ENCODE results near the gene HAGH.

Gene HAGH

DNA sequence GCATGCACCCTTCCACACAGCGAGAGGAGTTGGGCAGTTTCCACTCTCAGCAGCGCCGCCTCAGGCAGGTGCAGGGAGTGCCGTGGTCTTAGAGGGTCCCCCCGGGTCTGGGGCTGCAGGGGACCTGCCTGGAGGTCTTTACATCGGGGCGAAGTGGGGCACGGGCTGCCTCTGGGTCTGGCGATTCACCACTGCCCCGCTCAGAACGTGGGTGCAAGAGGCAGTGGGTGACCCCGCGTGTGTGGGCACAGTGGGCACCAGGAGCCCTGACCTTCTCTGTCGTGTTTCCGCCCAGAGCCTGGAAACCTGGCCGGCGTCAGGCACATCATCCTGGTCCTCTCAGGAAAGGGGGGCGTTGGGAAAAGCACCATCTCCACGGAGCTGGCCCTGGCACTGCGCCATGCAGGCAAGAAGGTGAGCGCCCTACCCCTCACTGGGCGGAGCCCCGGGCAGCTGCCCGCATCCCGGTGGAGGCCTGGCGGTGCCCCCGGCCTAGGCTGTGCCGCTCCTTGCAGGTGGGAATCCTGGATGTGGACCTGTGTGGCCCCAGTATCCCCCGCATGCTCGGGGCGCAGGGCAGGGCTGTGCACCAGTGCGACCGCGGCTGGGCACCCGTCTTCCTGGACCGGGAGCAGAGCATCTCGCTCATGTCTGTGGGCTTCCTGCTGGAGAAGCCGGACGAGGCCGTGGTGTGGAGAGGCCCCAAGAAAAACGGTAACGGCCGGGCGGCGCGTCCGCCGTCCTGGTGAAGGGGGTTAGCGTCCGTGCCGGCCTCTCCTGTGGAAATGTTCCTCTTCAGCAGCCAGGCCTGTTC lies 40.2 kb downstream of the HAGH start:
- no peak for DNase-seq (ENCODE audit: low spot score)

DNA sequence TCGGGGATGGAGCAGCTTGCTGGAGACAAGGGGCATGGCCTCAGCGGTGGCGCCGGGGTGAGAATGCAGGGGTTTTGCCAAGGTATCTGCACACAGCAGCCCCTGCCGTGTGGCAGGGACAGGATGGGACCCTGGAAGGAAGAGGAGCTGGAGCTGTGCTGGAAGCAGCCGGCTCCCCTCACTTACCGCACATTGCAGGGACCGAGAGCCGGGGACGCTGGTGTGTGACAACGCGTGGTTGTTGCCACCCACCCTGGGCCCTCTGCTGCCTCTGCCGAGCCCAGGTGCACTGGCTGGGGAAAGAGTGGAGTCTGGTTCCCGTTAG lies 40.8 kb downstream of the HAGH start:
- DNase-seq (ENCODE audit: low spot score) = no peak

DNA sequence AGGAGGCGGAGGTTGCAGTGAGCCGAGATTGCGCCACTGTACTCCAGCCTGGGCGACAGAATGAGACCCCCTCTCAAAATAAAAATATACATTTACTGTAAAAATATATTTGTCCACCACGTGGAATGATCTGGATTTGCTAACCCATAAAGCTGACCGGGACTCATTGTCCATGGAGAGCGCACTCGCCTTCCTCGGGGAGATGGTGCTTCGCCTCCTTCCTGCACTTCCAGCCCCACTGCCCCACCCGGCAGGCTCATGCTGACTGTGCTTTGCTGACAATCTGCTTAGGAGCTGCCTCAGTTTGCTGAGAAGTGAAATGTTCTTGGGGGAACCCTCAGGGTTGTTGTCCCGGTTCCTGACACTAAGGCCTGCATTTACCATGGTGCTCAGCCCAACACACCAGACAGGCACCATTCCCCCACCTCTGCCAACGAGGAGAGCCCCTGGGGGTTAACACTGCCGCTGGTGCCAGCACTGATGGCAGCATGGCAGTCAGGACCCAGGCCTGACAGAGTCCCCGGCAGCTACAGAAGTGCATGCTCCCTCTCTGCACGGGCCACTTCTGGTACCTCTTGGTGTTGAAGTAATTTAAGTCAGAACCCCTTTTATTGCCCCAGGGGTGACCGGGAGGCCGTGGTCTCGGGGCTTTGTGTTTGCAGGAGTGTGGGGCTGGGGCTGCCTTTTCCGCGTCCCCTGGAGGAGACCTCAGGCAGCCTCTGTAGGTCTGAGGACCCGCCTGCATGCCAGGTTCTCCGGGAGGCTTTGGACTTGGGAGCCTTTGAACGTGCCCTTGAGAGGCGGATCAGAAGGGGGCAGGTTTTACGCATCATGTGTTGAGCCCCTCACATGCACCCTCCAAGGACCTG lies 41.4 kb downstream of the HAGH start:
- no peak for DNase-seq (ENCODE audit: low spot score)

DNA sequence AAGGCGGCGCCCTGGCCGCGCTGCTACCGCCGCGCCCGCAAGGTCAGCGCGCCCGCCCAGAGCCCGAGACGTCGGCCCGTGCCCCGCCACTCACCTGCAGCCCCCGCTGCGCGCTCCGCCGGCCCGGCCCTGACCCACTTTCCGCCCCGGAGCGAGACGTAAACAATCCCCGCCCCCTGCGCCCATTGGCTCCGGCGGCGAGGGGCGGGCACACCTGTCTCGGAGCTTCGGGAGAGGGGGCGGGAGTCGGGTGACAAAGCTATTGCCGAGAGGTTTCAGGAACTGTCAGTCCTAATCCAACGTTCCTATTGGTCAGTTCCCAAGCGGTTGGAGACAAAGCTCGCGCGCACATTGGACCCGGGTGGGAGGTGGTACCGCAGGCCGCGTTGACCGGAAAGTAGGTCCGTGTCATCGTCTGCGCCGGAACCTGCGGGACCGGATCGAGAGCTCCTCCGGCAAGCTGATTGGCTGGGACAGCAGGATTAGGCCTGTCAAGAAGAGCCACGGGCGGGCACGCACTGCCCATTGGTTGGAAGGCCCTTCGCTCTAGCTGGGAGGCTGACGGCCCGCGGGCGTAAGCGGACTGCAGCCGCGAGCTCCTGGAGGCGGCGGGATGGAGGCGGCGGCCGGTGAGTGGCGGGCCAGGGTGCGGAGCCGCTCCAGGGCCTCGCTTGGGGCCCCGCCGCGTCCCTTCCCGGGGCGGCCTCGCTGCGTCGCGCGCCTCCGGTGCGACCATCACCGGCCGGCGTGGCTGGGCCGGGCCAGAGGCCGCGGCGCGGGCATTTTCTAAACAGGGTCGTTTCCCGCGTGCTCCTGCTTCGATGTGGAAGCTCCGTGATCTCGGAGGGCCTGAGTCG lies 44.0 kb downstream of the HAGH start, which contains the start of the genes NUBP2 and SPSB3:
TSS of gene NUBP2 (plus strand) at position 553 of the 857 bp plus-strand sequence. CDS start at position 614, 61 bp downstream.
TSS of gene SPSB3 (minus strand) at position 164 of the 857 bp plus-strand sequence. CDS start 1,088 bp downstream, outside the sequence.
- peak; percentile 100 for DNase-seq (ENCODE audit: low spot score)

DNA sequence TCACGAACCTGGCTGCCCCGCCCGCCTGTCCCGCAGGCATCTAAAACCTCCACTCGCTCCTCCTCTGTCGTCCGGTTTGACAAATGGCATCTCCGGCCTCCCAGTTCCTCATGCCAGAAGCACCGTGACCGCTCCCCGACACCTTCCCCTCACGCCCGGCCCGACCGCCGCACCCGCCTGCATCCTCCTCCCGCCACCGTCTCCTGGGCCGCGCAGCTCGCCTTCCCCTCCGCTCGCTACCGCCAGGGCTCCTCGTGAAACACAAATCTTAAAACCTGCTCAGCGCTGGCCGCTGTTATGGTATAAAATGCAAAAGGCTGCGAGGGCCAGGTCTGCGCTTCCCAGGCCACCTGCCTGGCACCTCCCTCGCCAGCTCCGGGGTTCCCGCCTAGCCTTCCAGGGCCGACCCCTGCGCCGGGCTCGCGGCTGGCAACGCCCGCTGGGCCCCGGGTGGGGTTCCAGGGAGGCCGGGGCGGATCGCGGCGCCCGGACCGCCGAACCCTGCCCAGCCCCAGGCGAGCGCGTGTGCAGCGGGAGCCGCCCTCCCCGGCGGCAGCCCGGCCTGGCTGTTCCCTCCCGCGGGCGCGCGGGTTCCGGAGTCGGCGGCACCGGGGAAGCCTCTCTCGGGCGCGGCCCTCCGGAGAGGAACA lies 44.7 kb downstream of the HAGH start:
- DNase-seq (ENCODE audit: low spot score) = no peak

DNA sequence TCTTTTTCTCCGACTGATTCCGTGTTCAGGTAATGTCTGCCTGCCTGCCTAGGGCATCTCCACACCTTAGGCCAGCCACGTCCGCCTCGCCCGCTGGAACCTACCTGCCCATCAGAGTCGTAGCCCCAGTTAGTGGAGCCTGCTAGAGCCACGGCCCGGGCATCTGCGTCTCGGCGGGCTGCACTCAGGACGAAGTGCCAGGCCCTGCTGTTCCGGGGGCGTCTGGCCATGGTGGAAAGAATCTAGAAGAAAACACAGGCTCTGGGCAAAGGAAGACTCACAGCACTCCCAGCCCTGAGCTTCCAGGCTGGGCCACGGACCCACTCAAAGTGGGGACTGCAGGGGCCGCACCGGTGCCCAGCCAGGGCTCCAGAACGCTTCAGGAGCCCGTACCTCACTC lies 45.4 kb downstream of the HAGH start:
- DNase-seq (ENCODE audit: low spot score) = no peak

DNA sequence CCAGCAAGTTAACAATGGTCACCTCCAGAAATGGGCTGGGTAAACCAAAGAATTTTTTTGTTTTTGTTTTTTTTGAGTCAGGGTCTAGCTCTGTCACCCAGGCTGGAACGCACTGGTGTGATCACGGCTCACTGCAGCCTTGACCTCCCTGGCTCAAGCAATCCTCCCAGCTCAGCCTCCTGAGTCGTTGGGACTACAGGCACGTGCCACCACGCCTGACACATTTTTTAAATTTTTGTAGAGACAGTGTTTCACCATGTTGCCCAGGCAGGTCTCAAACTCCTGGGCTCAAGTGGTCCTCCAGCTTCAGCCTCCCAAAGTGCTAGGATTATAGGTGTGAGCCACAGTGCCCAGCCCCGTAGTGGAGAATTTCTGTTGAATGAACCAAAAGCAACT lies 46.0 kb downstream of the HAGH start:
- no peak for DNase-seq (ENCODE audit: low spot score)

DNA sequence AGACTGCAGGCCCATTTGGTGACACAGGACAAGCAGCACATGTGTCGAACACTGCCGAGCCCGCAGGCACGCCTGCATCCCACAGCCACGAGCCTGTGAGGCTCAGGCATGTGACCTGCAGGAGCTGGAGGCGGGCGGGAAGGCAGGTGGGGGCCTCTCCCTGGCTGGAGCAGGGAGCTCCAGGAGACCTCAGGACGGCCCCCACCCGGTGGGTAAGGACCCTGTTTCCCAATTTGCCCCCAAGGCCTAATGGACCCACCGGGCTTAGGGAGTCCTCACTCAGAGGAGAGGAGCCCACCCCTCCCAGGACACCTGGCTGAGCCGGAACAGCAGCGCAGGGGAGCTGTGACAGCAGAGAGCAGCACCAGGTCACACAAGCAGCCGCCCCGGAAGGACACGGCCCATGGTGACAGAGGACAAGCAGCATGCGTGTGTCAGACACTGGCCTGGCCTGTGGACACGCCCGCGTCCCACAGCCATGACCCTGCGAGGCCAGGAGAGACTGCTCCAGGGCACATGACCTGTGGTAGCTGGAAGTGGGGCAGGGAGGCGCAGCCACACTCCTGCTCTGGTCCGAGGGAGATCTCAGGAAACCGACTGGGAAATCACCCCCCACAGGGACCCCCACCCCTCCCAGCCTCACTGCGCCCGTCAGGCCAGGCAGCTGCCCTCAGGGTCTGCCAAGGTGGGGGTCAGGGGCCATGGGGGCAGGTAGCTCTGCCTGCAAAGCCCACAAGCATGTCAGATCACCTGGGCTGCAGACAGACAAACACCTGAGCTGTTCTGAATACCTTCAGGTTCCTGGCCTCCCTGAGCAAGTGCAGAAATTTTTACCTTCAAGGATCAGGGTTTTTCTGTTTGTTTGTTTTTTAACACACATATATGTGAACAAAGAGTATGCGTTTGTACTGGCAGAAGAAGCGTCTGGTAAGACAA lies 46.6 kb downstream of the HAGH start:
- no peak for DNase-seq (ENCODE audit: low spot score)

DNA sequence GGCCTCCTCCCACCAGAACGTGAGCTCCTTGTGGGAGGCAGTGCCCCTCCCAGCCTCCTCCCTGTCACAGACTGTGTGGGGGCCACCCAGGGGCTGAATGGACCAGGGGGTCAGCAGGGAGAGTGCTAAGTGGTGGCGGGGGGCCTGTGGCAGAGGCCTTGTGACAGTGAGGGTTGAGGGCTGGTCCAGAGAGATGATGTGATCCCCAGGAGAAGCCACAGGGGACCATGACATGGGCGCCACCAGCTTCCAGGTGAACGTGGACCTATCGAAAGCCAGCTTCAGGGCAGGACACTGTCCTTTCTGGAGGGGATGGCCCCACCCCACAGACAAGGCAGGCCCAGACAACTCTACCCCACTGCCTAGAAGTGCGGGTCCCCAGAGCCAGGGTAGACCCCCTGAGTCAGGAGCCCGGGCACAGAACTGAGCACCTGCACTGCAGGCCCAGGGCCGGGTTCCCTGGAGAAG lies 47.4 kb downstream of the HAGH start:
- DNase-seq (ENCODE audit: low spot score) = no peak

DNA sequence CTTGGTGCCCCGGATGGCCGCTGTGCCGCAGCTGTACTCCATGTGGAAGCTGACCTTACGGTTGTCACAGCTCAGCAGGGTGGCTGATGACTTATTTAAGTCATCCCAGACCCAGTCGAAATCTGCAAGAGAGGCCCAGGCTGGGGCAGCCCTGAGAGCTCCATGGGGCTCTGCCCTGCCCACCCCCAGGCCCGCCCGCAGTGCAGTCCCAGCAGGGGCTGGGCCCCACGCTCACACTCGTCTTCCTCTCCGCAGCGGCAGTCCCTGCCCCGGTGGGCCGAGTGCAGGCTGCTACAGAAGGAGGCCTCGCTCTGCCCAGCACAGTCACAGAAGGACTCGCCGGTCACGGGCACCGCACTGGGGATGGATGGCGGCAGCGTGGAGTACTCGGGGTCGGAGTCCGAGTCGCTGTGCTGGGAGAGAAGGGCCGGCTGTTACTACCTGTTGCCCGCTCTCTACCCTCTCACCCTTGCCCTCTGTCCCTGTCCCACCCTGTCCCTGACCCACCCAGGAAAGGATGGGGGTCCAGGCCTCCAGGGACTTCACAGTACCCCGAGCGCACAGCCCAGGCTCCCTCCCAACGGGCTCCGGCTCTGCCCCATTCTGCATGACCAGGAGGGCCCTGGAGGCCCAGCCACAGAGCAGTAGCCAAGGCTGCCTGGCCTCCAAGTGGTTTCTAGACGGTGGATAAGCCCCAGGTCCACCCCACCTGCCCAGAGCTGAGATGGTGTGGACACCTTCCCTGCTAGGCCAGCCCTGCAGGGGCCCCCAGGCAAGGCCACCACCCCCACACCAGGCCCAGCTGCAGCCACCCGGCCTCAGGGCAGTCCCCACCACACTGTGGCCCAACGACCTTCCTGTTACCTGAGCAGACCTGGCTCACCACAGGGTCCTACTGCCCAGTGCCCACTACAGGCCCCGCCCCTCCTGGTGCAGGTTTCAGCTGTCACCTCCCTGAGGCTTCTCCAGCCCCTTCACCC lies 48.1 kb downstream of the HAGH start:
- DNase-seq (ENCODE audit: low spot score) = no peak

DNA sequence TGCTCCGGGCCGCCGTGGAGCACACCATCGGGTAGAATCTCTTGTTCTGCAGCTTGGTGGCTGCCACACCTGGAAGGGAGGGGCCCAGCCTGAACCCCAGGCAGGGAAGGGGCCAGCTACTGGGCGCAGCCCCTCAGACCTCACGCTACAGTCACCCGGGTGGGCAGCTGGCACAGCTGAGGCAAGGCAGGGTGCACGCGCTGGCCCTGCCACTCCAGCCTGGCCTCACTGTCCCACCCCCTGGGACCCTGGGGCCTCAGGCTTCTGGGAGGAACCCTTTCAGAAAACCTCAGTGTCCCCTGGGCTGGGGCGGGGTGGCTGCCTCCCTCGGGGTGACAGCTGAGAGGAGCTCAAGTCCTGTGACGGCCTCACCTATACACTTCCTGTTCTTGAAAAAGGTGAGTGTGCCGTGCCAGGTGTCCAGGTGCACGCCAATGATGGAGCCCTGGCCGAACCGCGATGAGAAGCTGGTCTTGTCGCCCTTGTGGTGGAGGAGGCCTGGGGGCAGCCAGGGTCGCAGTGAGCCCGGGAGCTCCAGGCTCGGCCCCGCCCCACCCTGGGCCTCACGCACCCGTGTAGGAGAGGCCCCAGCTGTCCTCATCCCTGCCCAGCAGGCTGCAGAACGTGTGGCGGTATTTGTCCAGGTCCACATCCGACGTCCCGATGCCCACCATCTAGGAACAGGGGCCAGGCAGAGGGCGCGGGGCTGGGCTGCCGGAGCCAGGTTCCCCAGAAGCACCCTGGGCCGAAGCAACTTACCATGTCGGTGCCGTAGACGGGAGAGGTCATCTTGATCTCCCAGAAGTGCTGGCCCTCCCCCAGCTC lies 49.0 kb downstream of the HAGH start:
- DNase-seq (ENCODE audit: low spot score) = no peak

DNA sequence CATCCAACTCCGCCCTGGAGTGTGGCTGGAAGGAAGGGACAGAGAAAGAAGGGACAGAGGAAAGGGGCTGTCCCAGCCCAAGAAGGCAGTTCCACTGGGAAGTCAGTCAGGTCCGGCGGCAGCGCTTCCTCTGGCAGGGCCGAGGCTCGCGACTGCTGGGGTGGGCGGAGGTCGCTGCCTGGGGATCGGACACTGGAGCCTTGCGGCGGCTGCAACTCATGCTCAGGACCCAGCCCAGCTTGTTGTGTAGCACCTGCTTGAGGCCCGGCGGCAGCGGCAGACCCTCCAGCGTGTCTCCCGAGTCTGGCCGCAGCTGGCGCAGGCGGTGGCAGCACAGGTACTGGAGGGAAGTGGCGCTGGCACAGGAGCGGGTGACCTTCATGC lies 49.6 kb downstream of the HAGH start:
- no peak for DNase-seq (ENCODE audit: low spot score)

DNA sequence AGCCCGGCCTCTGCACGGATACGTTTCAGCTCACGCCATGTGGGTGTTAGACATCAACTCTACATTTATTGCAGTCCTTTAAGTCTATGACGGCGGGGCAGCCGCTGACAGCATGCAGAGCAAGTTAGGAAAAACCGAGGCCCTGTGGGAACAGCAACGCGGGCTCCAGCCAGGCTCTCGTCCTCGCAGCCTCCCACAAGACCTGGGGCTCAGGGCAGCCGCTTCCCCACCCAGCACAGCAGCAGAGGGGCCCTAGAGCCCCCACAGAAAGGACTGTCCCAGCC lies 50.0 kb downstream of the HAGH start:
- no peak for DNase-seq (ENCODE audit: low spot score)

DNA sequence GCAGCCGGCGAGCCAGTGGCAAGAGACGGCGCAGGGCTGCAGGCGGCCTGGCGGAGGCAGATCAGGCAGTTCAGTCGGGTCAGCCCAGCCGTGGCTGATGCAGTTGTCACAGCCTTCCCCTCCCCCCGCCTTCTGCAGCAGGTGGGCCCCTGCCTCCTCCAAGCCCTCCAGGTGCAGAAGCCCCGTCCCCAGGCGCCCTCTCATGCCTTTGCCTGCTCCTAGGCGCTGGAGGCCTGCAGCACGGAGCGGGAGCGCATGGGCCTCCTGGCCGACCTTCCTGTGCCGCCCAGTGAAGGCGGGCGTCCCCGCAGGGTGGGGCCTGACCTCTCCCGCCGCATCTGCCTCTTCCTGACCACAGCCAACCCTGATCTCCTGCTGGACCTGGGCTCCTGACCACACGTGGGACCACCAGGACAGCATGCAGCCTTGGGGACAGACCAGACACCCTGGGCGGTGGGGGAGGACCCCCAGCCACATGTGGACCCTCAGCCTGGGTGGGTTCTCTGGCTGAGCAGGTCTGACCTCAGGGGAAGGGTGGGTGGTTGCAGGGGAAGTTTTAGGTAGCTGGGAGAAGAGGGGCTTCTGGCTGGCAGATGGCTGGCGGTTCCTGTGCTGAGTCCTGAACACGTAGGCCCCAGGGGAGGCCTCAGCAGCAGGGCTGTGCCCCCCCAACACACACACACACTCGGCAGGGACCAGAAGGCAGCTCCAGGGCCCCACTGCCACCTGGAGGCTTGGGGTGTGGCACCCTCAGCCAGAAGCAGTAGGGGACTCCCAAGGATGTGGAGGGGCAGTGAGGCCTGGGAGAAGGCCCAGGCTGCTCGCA lies 50.6 kb downstream of the HAGH start:
- no peak for DNase-seq (ENCODE audit: low spot score)

DNA sequence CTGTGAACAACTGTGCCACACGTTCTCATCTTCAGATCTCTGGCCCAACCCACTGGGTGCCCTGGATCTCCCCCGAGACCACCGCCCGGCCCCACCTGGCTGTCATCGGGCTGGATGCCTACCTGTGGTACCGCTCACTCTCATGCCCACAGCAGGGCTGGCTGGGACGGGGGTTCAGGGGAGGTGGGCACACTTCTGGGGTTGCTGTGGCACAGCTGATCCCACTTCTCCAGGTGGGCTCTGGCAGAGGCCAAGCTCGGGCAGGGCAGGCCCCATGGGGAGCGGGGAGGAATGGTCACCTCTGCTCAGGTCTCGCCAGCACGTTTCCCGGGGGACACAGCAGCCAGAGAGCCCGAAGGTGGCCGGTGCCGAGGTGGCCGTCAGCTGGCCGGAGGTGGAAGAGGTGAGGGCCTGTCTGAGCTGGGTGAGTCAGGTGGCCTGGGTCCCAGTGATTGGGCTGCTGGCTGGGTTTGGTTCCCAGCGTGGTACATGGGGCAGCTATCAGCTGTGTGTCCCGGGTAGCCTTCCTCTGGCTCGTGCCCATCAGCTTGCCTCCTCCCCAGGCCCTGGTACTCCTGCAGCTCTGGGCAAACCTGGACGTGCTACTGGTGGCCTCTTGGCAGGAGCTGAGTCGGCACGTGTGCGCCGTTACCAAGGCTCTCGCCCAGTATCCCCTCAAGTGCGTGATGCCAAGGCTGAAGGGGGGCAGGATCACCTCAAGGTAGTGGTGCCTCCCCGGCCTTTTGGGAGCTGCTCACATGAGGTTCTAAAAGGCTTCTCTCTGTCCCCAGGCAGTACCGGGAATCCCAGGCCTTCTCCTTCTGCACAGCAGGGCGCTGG lies 51.4 kb downstream of the HAGH start:
- DNase-seq (ENCODE audit: low spot score) = no peak

DNA sequence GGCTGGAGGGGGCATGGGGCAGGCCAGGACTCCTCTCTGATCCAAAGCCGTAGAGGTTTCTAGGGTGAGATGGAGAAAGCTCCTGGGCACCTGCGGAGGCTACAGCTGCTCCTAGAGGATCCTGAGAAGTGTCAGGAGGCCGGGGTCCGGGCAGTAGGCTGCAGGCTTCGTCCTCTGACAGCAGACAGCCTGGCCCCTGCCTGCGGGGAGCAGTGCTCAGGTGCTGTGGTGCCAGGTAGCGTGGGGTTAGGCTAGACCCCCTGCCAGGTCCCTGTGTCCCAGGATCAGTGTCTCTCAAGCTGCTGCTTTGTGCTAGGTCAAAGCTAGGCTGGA lies 52.2 kb downstream of the HAGH start:
- DNase-seq (ENCODE audit: low spot score) = no peak

All from kidney capillary endothelial cell (primary cell).